AG04450 (cell line): Measurements from ENCODE around the gene HOXA7. TPM values are rescaled to one million over a fixed set of nuclear protein-coding genes. Genes with fewer than 3 reads are reported as not detected.

ENCODE experiments used
- CTCF ChIA-PET: fragments of 300-600, 350-600 bp; formaldehyde crosslinking; extraction: SDS; loops from one replicate; lab custom pipeline; 2022; ENCODE audit warnings: antibody characterized with exemption, inconsistent platforms; lab: Charles Lee
- POLR2A ChIA-PET: fragments of 350-600 bp; formaldehyde crosslinking; extraction: SDS; loops from one replicate; lab custom pipeline; 2021; ENCODE audit warnings: antibody characterized with exemption, inconsistent platforms; lab: Yijun Ruan, JAX
- DNase-seq: peaks from one replicate; pipeline ENCODE4 v3.0.0-alpha.2; 2011; ENCODE audit warnings: low read depth, low spot score
- H3K27ac ChIP-seq: one replicate; pipeline ENCODE4 v1.5.1; 2012; ENCODE audit warnings: low read depth, low read length, control low read depth
- H3K27me3 ChIP-seq: one replicate; pipeline ENCODE4 v1.6.0; 2012; ENCODE audit warnings: low read length; ENCODE audit not compliant: control insufficient read depth, insufficient read depth
- H3K4me3 ChIP-seq: 2 replicates; pipeline ENCODE4 v1.5.1; 2011; ENCODE audit warnings: mild to moderate bottlenecking, low read depth, low read length, control low read depth
- H3K9me3 ChIP-seq: 2 replicates; pipeline ENCODE4 v1.5.1; 2012; ENCODE audit warnings: low read length; ENCODE audit not compliant: control insufficient read depth, insufficient read depth
- polyA plus RNA-seq: library from polyadenylated mRNA; depleted of rRNA; stranded (reverse); fragments of >200 nt; gene quantifications from 2 replicates; pipeline ENCODE4 v1.2.3, GENCODE V29; 2011
- TF ChIP-seq, protein P1 (sequence below): IDR thresholded peaks from 2 replicates; pipeline ENCODE4 v1.5.1; 2011; ENCODE audit warnings: low read depth, low read length, control low read depth, inconsistent platforms

Gene HOXA7
- polyA plus RNA-seq, 1 experiment: 5.3 TPM

DNA sequence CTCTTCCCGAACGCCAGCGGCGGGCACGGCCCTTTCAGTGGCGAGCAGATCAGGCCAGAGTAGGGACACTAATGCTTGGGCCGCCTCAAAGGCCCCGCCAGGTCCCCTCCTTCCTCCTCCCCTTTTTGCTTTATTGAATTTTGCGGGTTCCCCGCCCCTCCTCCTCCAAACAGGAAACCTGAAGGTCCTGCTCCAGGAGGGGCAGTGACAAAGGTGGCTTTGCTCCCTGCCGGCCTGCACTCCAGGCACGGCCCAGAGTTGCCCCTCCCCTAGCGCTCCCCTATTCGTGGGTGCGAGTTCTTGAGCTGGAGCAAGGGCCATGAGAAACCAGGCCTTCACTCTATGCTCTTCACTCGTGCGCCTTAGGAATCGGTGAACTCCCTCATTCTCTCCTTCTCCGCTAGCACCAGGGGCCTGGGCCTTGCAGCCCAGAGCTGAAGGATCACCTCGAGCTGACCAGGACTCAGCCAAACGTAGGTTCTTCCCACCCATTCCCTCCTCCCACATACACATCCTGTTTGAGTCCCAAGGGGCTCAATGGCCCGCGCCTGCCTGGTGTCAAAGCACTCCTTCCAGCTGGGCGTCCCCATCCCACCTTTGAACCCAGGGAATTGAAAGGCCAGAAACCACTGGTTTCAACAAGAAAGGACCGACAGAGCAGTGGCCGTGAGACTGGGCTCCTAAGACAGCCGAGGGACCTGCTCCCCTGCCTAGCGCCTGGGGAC is 8.3 kb downstream of the HOXA7 start:
- Histone ChIP-seq H3K4me3 (peak overlapping the region; percentile 73), H3K9me3 (peaks cover 2% of the 10 kb centered on the region; the same call in 1 of the 2 replicates), H3K27me3 (no peaks in the 10 kb centered on the region), H3K27ac (peak overlapping the region; percentile 90)
- TF ChIP-seq, protein P1, sequence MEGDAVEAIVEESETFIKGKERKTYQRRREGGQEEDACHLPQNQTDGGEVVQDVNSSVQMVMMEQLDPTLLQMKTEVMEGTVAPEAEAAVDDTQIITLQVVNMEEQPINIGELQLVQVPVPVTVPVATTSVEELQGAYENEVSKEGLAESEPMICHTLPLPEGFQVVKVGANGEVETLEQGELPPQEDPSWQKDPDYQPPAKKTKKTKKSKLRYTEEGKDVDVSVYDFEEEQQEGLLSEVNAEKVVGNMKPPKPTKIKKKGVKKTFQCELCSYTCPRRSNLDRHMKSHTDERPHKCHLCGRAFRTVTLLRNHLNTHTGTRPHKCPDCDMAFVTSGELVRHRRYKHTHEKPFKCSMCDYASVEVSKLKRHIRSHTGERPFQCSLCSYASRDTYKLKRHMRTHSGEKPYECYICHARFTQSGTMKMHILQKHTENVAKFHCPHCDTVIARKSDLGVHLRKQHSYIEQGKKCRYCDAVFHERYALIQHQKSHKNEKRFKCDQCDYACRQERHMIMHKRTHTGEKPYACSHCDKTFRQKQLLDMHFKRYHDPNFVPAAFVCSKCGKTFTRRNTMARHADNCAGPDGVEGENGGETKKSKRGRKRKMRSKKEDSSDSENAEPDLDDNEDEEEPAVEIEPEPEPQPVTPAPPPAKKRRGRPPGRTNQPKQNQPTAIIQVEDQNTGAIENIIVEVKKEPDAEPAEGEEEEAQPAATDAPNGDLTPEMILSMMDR: no peak
- POLR2A ChIA-PET: interaction anchor here (1.0 kb wide), 1 partner anchor 9 kb away, joined by 3 read pairs; no protein-coding TSS in a partner anchor
- CTCF ChIA-PET: interaction anchor here (0.6 to 5.6 kb wide), 7 partner anchors 9 to 779 kb away, joined by 3 to 24 read pairs (median 8); partner anchors contain the start of gene HOXA7
- no peak for DNase-seq

DNA sequence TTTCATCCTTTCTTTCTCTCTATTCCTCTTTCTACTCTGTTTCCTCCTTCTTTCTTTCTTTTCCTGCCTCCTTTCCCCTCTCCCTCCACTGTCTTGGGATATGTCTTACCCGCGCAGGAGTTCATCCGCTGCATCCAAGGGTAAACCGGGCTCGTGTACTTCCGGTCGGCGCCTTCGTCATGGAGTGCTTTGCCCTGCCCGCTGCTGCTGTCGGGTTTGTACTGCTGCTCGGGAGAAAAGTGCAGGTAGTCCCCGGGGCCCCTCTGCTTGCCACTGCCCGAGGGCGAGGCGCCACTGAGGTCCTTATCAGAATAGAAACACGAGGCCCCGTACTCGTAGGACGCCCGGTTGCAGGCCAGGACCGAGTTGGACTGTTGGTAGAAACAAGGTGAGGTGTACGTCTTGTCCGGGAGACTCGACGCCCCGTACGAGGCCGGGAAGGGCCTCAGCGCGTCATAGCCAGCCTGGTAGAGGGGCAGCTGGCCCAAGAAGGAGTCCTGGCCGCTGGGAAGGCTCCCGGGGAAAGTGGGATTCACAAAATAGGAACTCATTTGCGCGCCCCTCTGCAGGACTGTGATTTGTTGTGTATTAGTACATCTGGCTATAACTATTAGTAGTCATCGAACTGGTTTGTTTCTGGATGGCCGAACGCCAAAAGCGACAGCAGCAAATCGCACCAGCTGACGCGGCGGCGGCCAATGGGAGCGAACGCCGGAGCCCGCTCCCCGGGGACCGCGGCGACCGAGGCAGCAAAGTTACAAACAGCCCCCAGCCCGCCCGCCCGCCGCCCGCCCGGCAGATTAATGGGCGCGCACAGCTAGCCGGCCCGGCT is 9.1 kb downstream of the HOXA7 start, which contains the start of gene HOXA6:
HOXA6 (minus strand) TSS at position 576 of the 832 bp plus-strand sequence; CDS start at position 551, 25 bp downstream.
- TF ChIP-seq, protein P1: no peak
- H3K27me3 ChIP-seq: no peaks in the 10 kb centered on the region
- H3K27ac ChIP-seq: peak within 1 kb of the TSS; percentile 90
- H3K9me3 ChIP-seq: peaks cover 2% of the 10 kb centered on the region; the same call in 1 of the 2 replicates
- ChIA-PET CTCF (interaction anchor here (0.6 to 5.6 kb wide), 6 partner anchors 9 to 778 kb away, joined by 3 to 24 read pairs (median 6); partner anchors contain the start of gene HOXA7), POLR2A (interaction anchor here (1.0 kb wide), 1 partner anchor 8 kb away, joined by 3 read pairs; no protein-coding TSS in a partner anchor)
- no peak for DNase-seq
- peak within 1 kb of the TSS; percentile 73 for H3K4me3 ChIP-seq

DNA sequence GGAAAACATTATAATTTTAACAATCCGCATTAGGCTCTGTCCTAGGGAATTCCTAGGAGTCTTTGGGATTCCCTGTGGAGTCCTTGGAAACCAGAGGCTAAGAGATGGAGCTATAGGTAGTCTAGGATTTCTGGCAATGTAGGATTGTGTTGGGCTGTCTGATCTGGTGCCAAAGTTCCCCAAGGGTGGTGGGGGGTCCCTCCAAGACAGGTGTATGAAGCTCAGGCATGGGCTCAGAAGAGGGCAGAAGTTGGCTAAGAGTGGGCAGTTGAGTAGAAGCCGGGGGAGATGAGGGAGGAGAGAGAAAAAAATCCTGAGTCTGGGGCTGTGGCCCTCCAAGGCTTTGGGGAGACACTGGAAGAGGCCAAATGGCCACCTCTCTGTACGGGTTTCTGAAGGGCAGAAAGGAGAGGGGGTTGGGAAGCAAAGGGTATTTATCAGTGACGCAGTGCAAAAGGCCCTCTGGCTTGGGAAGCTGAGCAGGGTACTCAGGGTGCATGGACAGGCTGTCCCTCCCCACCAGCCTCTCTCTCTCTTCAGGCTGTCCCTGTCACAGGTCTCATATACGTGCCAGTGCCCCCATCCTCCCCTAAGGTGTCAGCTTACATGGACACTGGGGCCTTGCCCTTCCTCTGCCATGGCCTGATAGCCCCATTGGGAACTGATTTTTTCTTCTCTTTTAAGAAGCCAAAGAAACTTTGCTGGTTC is 9.8 kb downstream of the HOXA7 start:
- no peak for DNase-seq
- ChIA-PET POLR2A (no interaction called here), CTCF (interaction anchor here (0.6 to 7.8 kb wide), 3 partner anchors 292 to 777 kb away, joined by 4 to 93 read pairs (median 24); no protein-coding TSS in a partner anchor)
- peak overlapping the region; percentile 73 for H3K4me3 ChIP-seq
- no peaks in the 10 kb centered on the region; the same call in 1 of the 2 replicates for H3K9me3 ChIP-seq
- peak overlapping the region; percentile 90 for H3K27ac ChIP-seq
- no peaks in the 10 kb centered on the region for H3K27me3 ChIP-seq
- TF ChIP-seq, protein P1: no peak

DNA sequence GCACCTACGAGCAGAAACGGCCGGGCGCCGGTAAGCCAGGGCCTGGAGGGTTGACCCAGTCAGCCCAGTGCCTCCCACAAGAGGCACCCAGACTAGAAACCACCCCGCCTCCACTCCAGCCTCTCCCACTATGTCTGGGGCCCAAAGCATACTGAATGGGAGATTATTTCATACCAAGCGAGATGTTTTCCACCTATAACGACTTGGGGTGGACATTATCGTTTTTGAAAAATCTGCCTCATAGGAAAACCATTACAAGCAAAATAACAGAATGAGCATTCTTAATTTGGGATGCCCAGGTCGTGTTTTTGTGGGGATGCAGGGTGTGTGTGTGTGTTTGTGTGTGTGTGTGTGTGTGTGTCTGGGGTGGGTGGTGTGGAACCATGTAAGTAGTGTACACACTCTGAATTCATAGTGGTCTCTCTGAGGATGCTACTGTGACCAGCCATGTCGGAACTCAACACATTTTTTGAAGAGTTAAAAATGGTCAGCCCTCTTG is 10.5 kb downstream of the HOXA7 start:
- Histone ChIP-seq H3K4me3 (peak overlapping the region; percentile 58), H3K9me3 (no peaks in the 10 kb centered on the region; the same call in 1 of the 2 replicates), H3K27ac (peak overlapping the region; percentile 93), H3K27me3 (no peaks in the 10 kb centered on the region)
- no peak for DNase-seq
- ChIA-PET CTCF (interaction anchor here (1.0 to 7.8 kb wide), 8 partner anchors 9 to 1253 kb away, joined by 3 to 93 read pairs (median 13); no protein-coding TSS in a partner anchor), POLR2A (interaction anchor here (0.6 to 3.3 kb wide), 4 partner anchors 11 to 40 kb away, joined by 3 to 21 read pairs (median 4); partner anchors contain the start of gene HOXA7)
- TF ChIP-seq, protein P1: no peak
